ENCODE results near the gene LAMP1. TPM values are rescaled to one million over a fixed set of nuclear protein-coding genes. Genes with fewer than 3 reads are reported as not detected.

LAMP1 gene
- total RNA-seq, 1 donor from 2014 or later, result 77.8 TPM

- TF ChIP-seq CTCF (IDR thresholded peaks at IDR 0.05) (no peak), POLR2A (IDR thresholded peaks at IDR 0.05) (no peak), POLR2AphosphoS5 (IDR thresholded peaks at IDR 0.05; ENCODE audit: insufficient read depth in 1 of 2, low read depth in 1 of 2) (no peak)
- no peaks in the 10 kb centered on the region for H3K9me3 ChIP-seq
- no peaks in the 10 kb centered on the region for H3K27me3 ChIP-seq
- H3K4me3 ChIP-seq, result no peak overlapping the region
- no peak overlapping the region for H3K27ac ChIP-seq
- peaks cover 0 to 13% of the 10 kb centered on the region in 2 donors for H3K36me3 ChIP-seq
- H3K4me1 ChIP-seq, result no peaks in the 10 kb centered on the region
- intact Hi-C loops (cut with DNase I), result no loop called here
- DNase-seq (ENCODE audit: extremely low spot score in 2 of 2), result no peak
These were observed 29.2 kb upstream of the LAMP1 start for GRCh38 chr13:113267642-113268405.

GRCh38 chr13:113272031-113272430 lies 25.0 kb upstream of the LAMP1 start:
- H3K27me3 ChIP-seq, result no peaks in the 10 kb centered on the region
- no peak overlapping the region for H3K27ac ChIP-seq
- H3K4me3 ChIP-seq, result no peak overlapping the region
- DNase-seq (ENCODE audit: extremely low spot score in 2 of 2), result no peak
- no peaks in the 10 kb centered on the region for H3K9me3 ChIP-seq
- intact Hi-C loops (cut with DNase I), result no loop called here
- no peaks in the 10 kb centered on the region for H3K36me3 ChIP-seq
- H3K4me1 ChIP-seq, result no peaks in the 10 kb centered on the region
- no peak for TF ChIP-seq CTCF (IDR thresholded peaks at IDR 0.05)
- no peak for TF ChIP-seq POLR2A (IDR thresholded peaks at IDR 0.05)
- TF ChIP-seq POLR2AphosphoS5 (IDR thresholded peaks at IDR 0.05; ENCODE audit: insufficient read depth in 1 of 2, low read depth in 1 of 2), result no peak

GRCh38 chr13:113272701-113273181 lies 24.3 kb upstream of the LAMP1 start:
- intact Hi-C loops (cut with DNase I), result no loop called here
- DNase-seq (ENCODE audit: extremely low spot score in 2 of 2), result no peak
- H3K27me3 ChIP-seq, result no peaks in the 10 kb centered on the region
- no peak overlapping the region for H3K27ac ChIP-seq
- no peaks in the 10 kb centered on the region for H3K36me3 ChIP-seq
- H3K9me3 ChIP-seq, result no peaks in the 10 kb centered on the region
- H3K4me1 ChIP-seq, result no peaks in the 10 kb centered on the region
- TF ChIP-seq POLR2AphosphoS5 (IDR thresholded peaks at IDR 0.05; ENCODE audit: insufficient read depth in 1 of 2, low read depth in 1 of 2) (no peak), CTCF (IDR thresholded peaks at IDR 0.05) (no peak), POLR2A (IDR thresholded peaks at IDR 0.05) (no peak)
- no peak overlapping the region for H3K4me3 ChIP-seq

- intact Hi-C loops (cut with DNase I), result no loop called here
These were observed 23.7 kb upstream of the LAMP1 start for GRCh38 chr13:113273321-113273720.

More at GRCh38 chr13:113273321-113273720, 23.7 kb upstream of the LAMP1 start:
- no peak for DNase-seq (ENCODE audit: extremely low spot score in 2 of 2)
- Histone ChIP-seq H3K9me3 (no peaks in the 10 kb centered on the region), H3K27ac (no peak overlapping the region), H3K27me3 (no peaks in the 10 kb centered on the region), H3K4me1 (no peaks in the 10 kb centered on the region), H3K36me3 (no peaks in the 10 kb centered on the region), H3K4me3 (no peak overlapping the region)
- TF ChIP-seq CTCF (IDR thresholded peaks at IDR 0.05) (no peak), POLR2A (IDR thresholded peaks at IDR 0.05) (no peak), POLR2AphosphoS5 (IDR thresholded peaks at IDR 0.05; ENCODE audit: insufficient read depth in 1 of 2, low read depth in 1 of 2) (no peak)
